AG10803 (cell line): ENCODE measurements around the gene GNAS-AS1.
A peak's percentile ranks its signal among the peaks of the same experiment; 100 is the strongest.

Experiments
- DNase-seq: peaks from one replicate; pipeline ENCODE4 v3.0.0; 2010; ENCODE audit warnings: low read depth
- H3K4me3 ChIP-seq: 2 replicates; pipeline ENCODE4 v1.5.1; 2011; ENCODE audit warnings: mild to moderate bottlenecking, low read length, control low read depth
- CTCF ChIP-seq: conservative IDR thresholded peaks from 2 replicates; pipeline ENCODE4 v1.5.1; 2011; ENCODE audit warnings: mild to moderate bottlenecking, low read length, control low read depth, inconsistent platforms

GNAS-AS1 gene

GRCh38 chr20:58871533-58872102 is 20.9 kb upstream of the GNAS-AS1 start:
- H3K4me3 ChIP-seq, result no peak overlapping the region
- DNase-seq, result no peak
- TF ChIP-seq CTCF, result no peak

- peak; percentile 98 for TF ChIP-seq CTCF
- peak; percentile 44 for DNase-seq
- H3K4me3 ChIP-seq, result no peak overlapping the region
Observed at GRCh38 chr20:58870293-58871014, 19.8 kb upstream of the GNAS-AS1 start.

- H3K4me3 ChIP-seq, result no peak overlapping the region
- DNase-seq, result no peak
Observed at GRCh38 chr20:58869662-58870227, 19.0 kb upstream of the GNAS-AS1 start.

GRCh38 chr20:58868795-58869194 is 18.1 kb upstream of the GNAS-AS1 start:
- no peak overlapping the region for H3K4me3 ChIP-seq
- DNase-seq, result no peak
- TF ChIP-seq CTCF, result peak; percentile 35

More at GRCh38 chr20:58869662-58870227, 19.0 kb upstream of the GNAS-AS1 start:
- TF ChIP-seq CTCF, result no peak

- H3K4me3 ChIP-seq, result no peak overlapping the region
- no peak for TF ChIP-seq CTCF
- DNase-seq, result peak; percentile 43
Observed at GRCh38 chr20:58867211-58867610, 16.5 kb upstream of the GNAS-AS1 start.

GRCh38 chr20:58865843-58866242 is 15.1 kb upstream of the GNAS-AS1 start:
- H3K4me3 ChIP-seq, result no peak overlapping the region
- no peak for TF ChIP-seq CTCF
- no peak for DNase-seq

- no peak overlapping the region for H3K4me3 ChIP-seq
- no peak for TF ChIP-seq CTCF
- no peak for DNase-seq
Observed at GRCh38 chr20:58864346-58864745, 13.6 kb upstream of the GNAS-AS1 start.
